Measurements from ENCODE around the gene ATXN1. TPM values are rescaled to one million over a fixed set of nuclear protein-coding genes. Genes with fewer than 3 reads are reported as not detected.

Gene ATXN1
- total RNA-seq, 1 experiment from 2014 or later = 5.6 TPM

GRCh38 chr6:16793828-16794412, 32.7 kb upstream of the ATXN1 start:
- Histone ChIP-seq H3K79me2 (ENCODE audit: insufficient read depth, low read length) (no peaks in the 10 kb centered on the region), H3K23ac (ENCODE audit: insufficient read length, low read depth, low read length) (no peak overlapping the region), H2BK12ac (ENCODE audit: insufficient read length, low read depth, low read length) (no peak overlapping the region), H3K79me1 (ENCODE audit: insufficient read depth, low read depth, low read length, poor library complexity, severe bottlenecking) (no peaks in the 10 kb centered on the region), H4K91ac (ENCODE audit: insufficient read length, low read depth, low read length) (no peak overlapping the region), H2AFZ (ENCODE audit: low read length) (no peak overlapping the region), H4K8ac (replicated peaks; ENCODE audit: insufficient read length, low read depth, low read length) (no peak overlapping the region), H4K5ac (ENCODE audit: insufficient read length, low read depth, low read length) (no peak overlapping the region), H3K4me2 (ENCODE audit: insufficient read depth, insufficient read length, low read length) (no peak overlapping the region), H3K18ac (ENCODE audit: insufficient read length, low read depth, low read length) (no peak overlapping the region), H3K27ac (ENCODE audit: insufficient read length, low read depth, low read length) (no peak overlapping the region), H3K27me3 (ENCODE audit: insufficient read depth, low read length) (no peaks in the 10 kb centered on the region), H2BK20ac (ENCODE audit: low read depth, low read length, poor library complexity, severe bottlenecking) (no peak overlapping the region), H2AK5ac (ENCODE audit: insufficient read length, low read length) (no peak overlapping the region), H3K4me1 (ENCODE audit: insufficient read depth, low read length) (no peaks in the 10 kb centered on the region), H4K20me1 (ENCODE audit: control insufficient read depth, insufficient read depth, insufficient read length) (no peaks in the 10 kb centered on the region), H3K9me3 (ENCODE audit: control insufficient read depth, low read depth, low read length) (peaks cover 10% of the 10 kb centered on the region), H3K4ac (ENCODE audit: low read depth, low read length) (no peak overlapping the region), H3K14ac (ENCODE audit: insufficient read depth, low read length) (no peak overlapping the region), H3T11ph (ENCODE audit: low read length) (no peak overlapping the region), H3K9ac (ENCODE audit: extremely low read depth, insufficient read length, low read length) (no peak overlapping the region), H3K23me2 (ENCODE audit: insufficient read length, low read depth, low read length, poor library complexity, severe bottlenecking) (no peaks in the 10 kb centered on the region), H2BK5ac (ENCODE audit: insufficient read length, low read length) (no peak overlapping the region), H2BK15ac (ENCODE audit: low read depth, low read length) (no peak overlapping the region), H3K56ac (ENCODE audit: insufficient read length, low read depth, low read length) (no peak overlapping the region), H2BK120ac (ENCODE audit: low read depth, low read length, poor library complexity, severe bottlenecking) (no peak overlapping the region)
- TF ChIP-seq CTCF (conservative IDR thresholded peaks at IDR 0.05) = no peak; the same call in 2 of the 3 replicates
- no CpG with 5 or more reads among the region's 3 CpGs for WGBS (ENCODE audit: extremely low coverage, insufficient read length, low lambda C conversion rate)
- Mint-ChIP-seq H3K4me1 (no peaks in the 10 kb centered on the region), H3K27me3 (ENCODE audit: low read depth) (peaks cover 5% of the 10 kb centered on the region; the same call in 1 of the 2 replicates), H3K4me3 (no peak overlapping the region), H3K27ac (no peak overlapping the region), H3K36me3 (ENCODE audit: insufficient read depth in 1 of 3, low read depth in 3 of 3) (peaks cover 6 to 13% (median 8%) of the 10 kb centered on the region in 3 experiments), H3K9me3 (peaks cover 10 to 16% of the 10 kb centered on the region in 2 experiments)
- no peak for DNase-seq
